IPS-18a (cell line): ENCODE results near the gene CTXN3.

Source experiments
- H3K27ac ChIP-seq: one replicate; pipeline ENCODE4 v1.5.1; 2013; ENCODE audit warnings: low read length
- H3K27me3 ChIP-seq: one replicate; pipeline ENCODE4 v1.6.1; 2013; ENCODE audit warnings: mild to moderate bottlenecking, low read length; ENCODE audit not compliant: control insufficient read depth, insufficient read depth
- H3K36me3 ChIP-seq: one replicate; pipeline ENCODE4 v1.6.1; 2013; ENCODE audit warnings: low read depth, low read length; ENCODE audit not compliant: control insufficient read depth
- H3K4me1 ChIP-seq: one replicate; pipeline ENCODE4 v1.6.1; 2013; ENCODE audit warnings: low read depth, low read length; ENCODE audit not compliant: control insufficient read depth
- H3K4me3 ChIP-seq: one replicate; pipeline ENCODE4 v1.5.1; 2013; ENCODE audit warnings: low read length
- H3K9ac ChIP-seq: one replicate; pipeline ENCODE4 v1.6.1; 2013; ENCODE audit warnings: mild to moderate bottlenecking, low read length, moderate library complexity
- H3K9me3 ChIP-seq: one replicate; pipeline ENCODE4 v1.6.1; 2013; ENCODE audit warnings: low read depth, low read length; ENCODE audit not compliant: control insufficient read depth

The CTXN3 gene

GRCh38 chr5:127615916-127616315, 33.0 kb upstream of the CTXN3 start:
- Histone ChIP-seq H3K4me1 (peaks cover 10% of the 10 kb centered on the region), H3K36me3 (no peaks in the 10 kb centered on the region), H3K4me3 (no peak overlapping the region), H3K27me3 (no peaks in the 10 kb centered on the region), H3K9ac (no peak overlapping the region), H3K27ac (no peak overlapping the region), H3K9me3 (no peaks in the 10 kb centered on the region)

- Histone ChIP-seq H3K4me1 (peaks cover 15% of the 10 kb centered on the region), H3K4me3 (no peak overlapping the region), H3K9ac (no peak overlapping the region), H3K27ac (no peak overlapping the region), H3K9me3 (no peaks in the 10 kb centered on the region), H3K36me3 (no peaks in the 10 kb centered on the region), H3K27me3 (no peaks in the 10 kb centered on the region)
Measured at GRCh38 chr5:127619908-127620479, 28.9 kb upstream of the CTXN3 start.

- H3K9me3 ChIP-seq = no peaks in the 10 kb centered on the region
- H3K27ac ChIP-seq = no peak overlapping the region
- H3K27me3 ChIP-seq = no peaks in the 10 kb centered on the region
- H3K4me1 ChIP-seq = peaks cover 6% of the 10 kb centered on the region
- H3K9ac ChIP-seq = no peak overlapping the region
- H3K4me3 ChIP-seq = no peak overlapping the region
- no peaks in the 10 kb centered on the region for H3K36me3 ChIP-seq
Measured at GRCh38 chr5:127621601-127622325, 27.1 kb upstream of the CTXN3 start.

GRCh38 chr5:127634007-127634406, 14.9 kb upstream of the CTXN3 start:
- no peaks in the 10 kb centered on the region for H3K4me1 ChIP-seq
- no peaks in the 10 kb centered on the region for H3K9me3 ChIP-seq
- H3K9ac ChIP-seq = no peak overlapping the region
- no peaks in the 10 kb centered on the region for H3K27me3 ChIP-seq
- no peaks in the 10 kb centered on the region for H3K36me3 ChIP-seq
- no peak overlapping the region for H3K4me3 ChIP-seq
- H3K27ac ChIP-seq = no peak overlapping the region

GRCh38 chr5:127639828-127640227, 9.1 kb upstream of the CTXN3 start:
- no peaks in the 10 kb centered on the region for H3K36me3 ChIP-seq
- no peaks in the 10 kb centered on the region for H3K9me3 ChIP-seq
- H3K9ac ChIP-seq = no peak overlapping the region
- no peaks in the 10 kb centered on the region for H3K27me3 ChIP-seq
- H3K4me3 ChIP-seq = no peak overlapping the region
- no peak overlapping the region for H3K27ac ChIP-seq
- H3K4me1 ChIP-seq = no peaks in the 10 kb centered on the region

- Histone ChIP-seq H3K4me3 (no peak overlapping the region), H3K36me3 (no peaks in the 10 kb centered on the region), H3K4me1 (no peaks in the 10 kb centered on the region), H3K9me3 (no peaks in the 10 kb centered on the region), H3K27ac (no peak overlapping the region), H3K27me3 (no peaks in the 10 kb centered on the region), H3K9ac (no peak overlapping the region)
Measured at GRCh38 chr5:127642949-127643348, 5.9 kb upstream of the CTXN3 start.

- H3K27ac ChIP-seq = no peak overlapping the region
- no peak overlapping the region for H3K9ac ChIP-seq
- no peaks in the 10 kb centered on the region for H3K36me3 ChIP-seq
- peaks cover 2% of the 10 kb centered on the region for H3K4me1 ChIP-seq
- no peak overlapping the region for H3K4me3 ChIP-seq
- H3K27me3 ChIP-seq = no peaks in the 10 kb centered on the region
- H3K9me3 ChIP-seq = no peaks in the 10 kb centered on the region
Measured at GRCh38 chr5:127643607-127644006, 5.3 kb upstream of the CTXN3 start.

GRCh38 chr5:127645300-127645726, 3.6 kb upstream of the CTXN3 start:
- no peaks in the 10 kb centered on the region for H3K27me3 ChIP-seq
- no peak overlapping the region for H3K4me3 ChIP-seq
- no peaks in the 10 kb centered on the region for H3K9me3 ChIP-seq
- no peaks in the 10 kb centered on the region for H3K36me3 ChIP-seq
- no peak overlapping the region for H3K9ac ChIP-seq
- no peak overlapping the region for H3K27ac ChIP-seq
- H3K4me1 ChIP-seq = peaks cover 19% of the 10 kb centered on the region

GRCh38 chr5:127647361-127647958, 1.4 kb upstream of the CTXN3 start:
- H3K9ac ChIP-seq = no peak overlapping the region
- H3K27ac ChIP-seq = no peak overlapping the region

GRCh38 chr5:127650022-127650421, 1.1 kb downstream of the CTXN3 start:
- peaks cover 24% of the 10 kb centered on the region for H3K4me1 ChIP-seq
- H3K9me3 ChIP-seq = no peaks in the 10 kb centered on the region
- H3K9ac ChIP-seq = no peak overlapping the region
- no peaks in the 10 kb centered on the region for H3K27me3 ChIP-seq
- H3K36me3 ChIP-seq = no peaks in the 10 kb centered on the region
- no peak overlapping the region for H3K4me3 ChIP-seq
- H3K27ac ChIP-seq = no peak overlapping the region

More at GRCh38 chr5:127647361-127647958, 1.4 kb upstream of the CTXN3 start:
- no peaks in the 10 kb centered on the region for H3K36me3 ChIP-seq
- H3K9me3 ChIP-seq = no peaks in the 10 kb centered on the region
- H3K4me3 ChIP-seq = no peak overlapping the region
- no peaks in the 10 kb centered on the region for H3K27me3 ChIP-seq
- peaks cover 24% of the 10 kb centered on the region for H3K4me1 ChIP-seq

- no peak overlapping the region for H3K4me3 ChIP-seq
- H3K27me3 ChIP-seq = no peaks in the 10 kb centered on the region
- H3K36me3 ChIP-seq = no peaks in the 10 kb centered on the region
- H3K9me3 ChIP-seq = no peaks in the 10 kb centered on the region
- H3K4me1 ChIP-seq = peaks cover 24% of the 10 kb centered on the region
- no peak overlapping the region for H3K27ac ChIP-seq
- no peak overlapping the region for H3K9ac ChIP-seq
Measured at GRCh38 chr5:127650649-127651048, 1.8 kb downstream of the CTXN3 start.
